Activated naive CD8-positive, alpha-beta T cell (primary cell): ENCODE measurements around the gene LILRB1.
"Not testable (repeated sequence)": the region's sequence is repeated elsewhere in the genome, so short reads cannot be mapped to it uniquely, and the experiment has no call there.

Source experiments
- H3K27ac Mint-ChIP-seq: one replicate; pipeline ENCODE4 v1.8.0; 2021; ENCODE audit warnings: mixed read lengths
- H3K27me3 Mint-ChIP-seq: one replicate; pipeline ENCODE4 v1.8.0; 2021; ENCODE audit warnings: mixed read lengths
- H3K36me3 Mint-ChIP-seq: one replicate; pipeline ENCODE4 v1.8.0; 2021; ENCODE audit warnings: mixed read lengths
- H3K4me1 Mint-ChIP-seq: one replicate; pipeline ENCODE4 v1.8.0; 2021; ENCODE audit warnings: low read depth, mixed read lengths
- H3K4me3 Mint-ChIP-seq: one replicate; pipeline ENCODE4 v1.8.0; 2021; ENCODE audit warnings: mild to moderate bottlenecking, mixed read lengths
- H3K9me3 Mint-ChIP-seq: one replicate; pipeline ENCODE4 v1.8.0; 2021; ENCODE audit warnings: low read depth, mixed read lengths

The LILRB1 gene

DNA sequence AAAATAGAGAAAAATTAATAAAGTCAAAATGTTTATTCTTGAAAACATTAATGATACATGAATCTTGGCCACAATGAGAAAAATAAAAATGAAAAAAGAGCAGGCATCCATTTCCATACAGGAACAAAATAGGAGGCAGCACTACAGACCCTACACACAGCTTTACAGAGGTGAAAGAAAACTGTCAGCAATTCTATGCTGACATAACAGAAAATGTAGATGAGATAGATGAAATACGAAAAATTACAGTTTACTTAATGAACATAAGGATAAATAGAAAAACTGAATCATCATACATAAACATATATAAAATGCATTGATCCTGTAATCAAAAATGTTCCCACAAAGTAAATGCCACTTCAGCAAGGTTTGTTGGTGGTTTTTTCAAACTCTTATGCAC, 38.1 kb downstream of the LILRB1 start:
- Mint-ChIP-seq H3K36me3 (no peaks in the 10 kb centered on the region), H3K4me3 (no peak overlapping the region), H3K27ac (no peak overlapping the region), H3K4me1 (no peaks in the 10 kb centered on the region), H3K9me3 (peaks cover 10% of the 10 kb centered on the region), H3K27me3 (peaks cover 3% of the 10 kb centered on the region)

GRCh38 chr19:54670576-54671357, 40.5 kb downstream of the LILRB1 start:
- Mint-ChIP-seq H3K27ac (no peak overlapping the region), H3K27me3 (peaks cover 3% of the 10 kb centered on the region), H3K9me3 (peaks cover 10% of the 10 kb centered on the region), H3K36me3 (no peaks in the 10 kb centered on the region), H3K4me3 (no peak overlapping the region), H3K4me1 (no peaks in the 10 kb centered on the region)

DNA sequence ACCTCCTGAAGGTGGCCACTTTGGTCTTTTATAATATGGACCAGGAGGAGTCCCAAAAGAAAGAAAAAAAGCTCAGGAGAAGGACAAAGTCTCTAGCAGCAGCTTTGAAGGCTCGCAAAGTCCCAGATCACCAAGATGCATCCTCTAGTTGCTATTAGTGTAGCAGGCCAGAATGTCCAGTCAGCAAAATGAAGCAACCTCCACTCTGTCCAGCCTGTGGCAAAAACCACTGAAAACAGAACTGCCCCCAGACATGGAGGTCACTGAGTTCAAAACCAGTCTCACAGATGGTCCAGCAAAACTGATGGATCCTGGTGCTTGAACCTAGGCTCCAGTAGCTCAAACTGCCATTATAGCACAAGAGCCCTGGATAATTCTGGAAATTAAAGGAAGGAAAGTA, 42.9 kb downstream of the LILRB1 start:
- peaks cover 7% of the 10 kb centered on the region for H3K9me3 Mint-ChIP-seq
- H3K27me3 Mint-ChIP-seq = peaks cover 4% of the 10 kb centered on the region
- no peaks in the 10 kb centered on the region for H3K36me3 Mint-ChIP-seq

DNA sequence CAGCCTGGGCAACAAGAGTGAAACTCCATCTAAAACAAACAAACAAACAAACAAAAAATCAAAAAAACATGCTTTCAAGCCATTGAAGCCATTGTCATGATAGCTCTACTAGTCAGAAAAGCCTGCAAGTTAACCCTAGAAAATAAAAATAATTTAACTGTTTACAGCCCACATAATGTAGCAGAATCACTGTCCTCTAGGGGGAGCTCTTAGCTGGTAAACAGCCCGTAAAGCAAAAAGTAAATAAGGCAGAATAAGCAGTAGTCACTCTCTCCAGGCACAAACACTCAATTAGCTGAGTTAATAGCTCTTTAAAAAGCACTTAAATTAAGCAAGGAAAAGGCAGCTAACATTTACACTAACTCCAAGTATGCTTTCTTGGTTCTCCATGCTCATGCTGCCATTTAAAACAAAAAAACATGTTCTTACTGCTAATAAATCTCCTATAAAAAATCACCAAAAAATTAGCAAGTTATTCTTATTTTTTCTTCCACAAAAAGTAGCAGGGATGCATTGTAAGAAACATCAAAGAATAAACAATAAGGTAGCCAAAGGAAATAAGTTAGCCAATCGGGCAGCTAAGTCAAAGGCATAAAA, 43.8 kb downstream of the LILRB1 start:
- no peak overlapping the region for H3K4me3 Mint-ChIP-seq
- H3K36me3 Mint-ChIP-seq = no peaks in the 10 kb centered on the region
- H3K4me1 Mint-ChIP-seq = no peaks in the 10 kb centered on the region
- no peak overlapping the region for H3K27ac Mint-ChIP-seq
- H3K27me3 Mint-ChIP-seq = peaks cover 7% of the 10 kb centered on the region
- H3K9me3 Mint-ChIP-seq = no peaks in the 10 kb centered on the region

More for the DNA sequence above, 42.9 kb downstream of the LILRB1 start:
- Mint-ChIP-seq H3K4me3 (no peak overlapping the region), H3K27ac (no peak overlapping the region), H3K4me1 (no peaks in the 10 kb centered on the region)

GRCh38 chr19:54676210-54676834, 46.0 kb downstream of the LILRB1 start:
- H3K27me3 Mint-ChIP-seq, H3K4me3 Mint-ChIP-seq, H3K4me1 Mint-ChIP-seq, H3K9me3 Mint-ChIP-seq, H3K27ac Mint-ChIP-seq, H3K36me3 Mint-ChIP-seq: not testable (repeated sequence)

DNA sequence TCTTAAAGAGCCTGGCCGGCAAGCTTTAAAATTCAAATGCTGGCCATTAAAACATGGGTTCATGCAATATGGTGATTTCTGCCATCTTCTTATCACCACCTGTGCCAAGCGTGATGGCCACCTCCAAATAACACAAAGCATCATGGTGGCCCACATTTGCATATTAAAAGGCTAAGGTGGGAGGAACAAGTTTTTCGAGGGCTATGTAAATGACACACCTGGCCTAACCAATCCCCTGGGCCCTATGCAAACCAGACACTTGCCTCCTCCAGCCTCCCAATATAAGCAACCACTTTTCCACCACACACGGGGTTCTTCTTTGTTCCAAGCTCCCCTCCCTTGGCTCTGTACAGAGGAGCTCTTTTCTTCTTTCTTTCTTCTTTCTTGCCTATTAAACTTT, 46.9 kb downstream of the LILRB1 start:
- Mint-ChIP-seq H3K4me3 (no peak overlapping the region), H3K9me3 (no peaks in the 10 kb centered on the region), H3K36me3 (no peaks in the 10 kb centered on the region), H3K27ac (no peak overlapping the region), H3K27me3 (peaks cover 10% of the 10 kb centered on the region), H3K4me1 (no peaks in the 10 kb centered on the region)

DNA sequence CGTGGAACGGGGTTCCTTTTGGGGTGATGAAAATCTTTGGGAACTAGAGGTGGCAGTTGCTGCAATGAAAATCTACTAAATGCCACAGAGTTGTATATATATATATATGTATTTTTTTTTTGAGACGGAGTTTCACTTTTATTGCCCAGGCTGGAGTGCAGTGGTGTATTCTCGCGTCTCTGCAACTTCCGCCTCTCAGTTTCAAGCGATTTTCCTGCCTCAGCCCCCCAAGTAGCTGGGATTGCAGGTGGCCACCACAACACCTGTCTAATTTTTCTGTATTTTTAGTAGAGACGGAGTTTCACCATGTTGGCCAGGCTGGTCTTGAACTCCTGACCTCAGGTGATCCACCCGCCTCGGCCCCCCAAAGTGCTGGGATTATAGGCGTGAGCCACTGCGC, 51.3 kb downstream of the LILRB1 start:
- H3K4me3 Mint-ChIP-seq, H3K4me1 Mint-ChIP-seq, H3K27ac Mint-ChIP-seq, H3K36me3 Mint-ChIP-seq, H3K9me3 Mint-ChIP-seq: not testable (repeated sequence)
- H3K27me3 Mint-ChIP-seq = peaks cover 18% of the 10 kb centered on the region

- Mint-ChIP-seq H3K4me1 (no peaks in the 10 kb centered on the region), H3K27ac (no peak overlapping the region), H3K9me3 (peaks cover 5% of the 10 kb centered on the region), H3K4me3 (no peak overlapping the region), H3K36me3 (no peaks in the 10 kb centered on the region), H3K27me3 (peaks cover 20% of the 10 kb centered on the region)
Measured at GRCh38 chr19:54682306-54682856, 52.1 kb downstream of the LILRB1 start.

DNA sequence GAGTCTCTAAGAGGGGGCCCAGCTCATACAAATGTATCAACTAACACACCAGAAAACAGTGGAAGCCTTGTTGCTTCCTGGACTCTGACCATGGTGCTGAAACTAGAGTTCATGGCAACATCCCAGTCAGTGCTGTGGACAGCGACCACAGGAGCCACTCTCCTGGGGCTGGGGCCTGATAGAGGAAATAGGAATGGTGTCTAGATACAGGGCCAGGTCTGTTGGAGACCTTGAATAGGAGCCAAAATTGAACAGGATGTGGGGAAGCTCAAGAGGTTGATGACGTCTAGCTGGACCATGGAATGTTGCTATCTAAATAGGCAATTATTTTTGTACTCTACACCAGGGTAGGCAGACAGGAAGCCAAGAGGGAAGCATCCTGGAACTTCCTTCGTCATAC, 54.2 kb downstream of the LILRB1 start:
- Mint-ChIP-seq H3K4me3 (no peak overlapping the region), H3K4me1 (no peaks in the 10 kb centered on the region), H3K27ac (no peak overlapping the region), H3K36me3 (no peaks in the 10 kb centered on the region), H3K27me3 (peaks cover 20% of the 10 kb centered on the region), H3K9me3 (peaks cover 5% of the 10 kb centered on the region)
